HCT116 (cell line): ENCODE measurements around the gene CNTNAP5.

Experiments
- CTCF ChIP-seq, 3 experiments: fragments of 200-600 bp in 1 of 3; sonication (generic) in 1 of 3; IDR thresholded peaks in 2 of 3; conservative IDR thresholded peaks in 1 of 3; 2 replicates each; pipeline ENCODE4 v1.5.1; 2012 to 2017; ENCODE audit warnings: low read depth in 2 of 3, low read length in 2 of 3, antibody characterized with exemption in 1 of 3, borderline replicate concordance in 1 of 3, control low read depth in 1 of 3, mild to moderate bottlenecking in 1 of 3, mixed read lengths in 1 of 3, mixed run types in 1 of 3, moderate library complexity in 1 of 3; ENCODE audit not compliant: insufficient read depth in 1 of 3
- ELF1 ChIP-seq: IDR thresholded peaks from 2 replicates; pipeline ENCODE4 v1.6.1; 2012; ENCODE audit warnings: low read depth, borderline replicate concordance
- EZH2 ChIP-seq: fragments of 200-600 bp; sonication (generic); IDR thresholded peaks from 2 replicates; pipeline ENCODE4 v1.6.1; 2017; ENCODE audit warnings: antibody characterized with exemption, mixed run types
- EZH2phosphoT487 ChIP-seq: fragments of 200-600 bp; IDR thresholded peaks from 2 replicates; pipeline ENCODE4 v1.6.1; 2018; ENCODE audit warnings: antibody characterized with exemption, borderline replicate concordance
- FOSL1 ChIP-seq: IDR thresholded peaks from 2 replicates; pipeline ENCODE4 v1.6.1; 2012; ENCODE audit warnings: low read depth
- POLR2A ChIP-seq: IDR thresholded peaks from 2 replicates; pipeline ENCODE4 v1.7.0; 2011; ENCODE audit warnings: borderline replicate concordance; ENCODE audit not compliant: insufficient read depth, insufficient read length; ENCODE audit errors: extremely low read depth
- POLR2AphosphoS5 ChIP-seq: IDR thresholded peaks from 2 replicates; pipeline ENCODE4 v1.6.1; 2011; ENCODE audit warnings: mild to moderate bottlenecking, low read depth, low read length, moderate library complexity
- RAD21 ChIP-seq: IDR thresholded peaks from 2 replicates; pipeline ENCODE4 v1.6.1; 2012; ENCODE audit warnings: low read depth, mild to moderate bottlenecking
- REST ChIP-seq: IDR thresholded peaks from 2 replicates; pipeline ENCODE4 v1.6.1; 2012; ENCODE audit warnings: low read depth
- SIN3A ChIP-seq: IDR thresholded peaks from 2 replicates; pipeline ENCODE4 v1.6.1; 2012; ENCODE audit warnings: low read depth
- SP1 ChIP-seq: IDR thresholded peaks from 2 replicates; pipeline ENCODE4 v1.6.1; 2012; ENCODE audit warnings: low read depth
- ZFX ChIP-seq: fragments of 450-650 bp; IDR thresholded peaks from 2 replicates; pipeline ENCODE4 v1.6.1; 2017
- ZNF274 ChIP-seq: fragments of 200-500 bp; sonication (Bioruptor generic); IDR thresholded peaks from 2 replicates; pipeline ENCODE4 v1.6.1; 2014; ENCODE audit warnings: mild to moderate bottlenecking, low read depth, low read length, inconsistent platforms

- TF ChIP-seq ZNF274 (no peak), POLR2AphosphoS5 (no peak), EZH2 (no peak), POLR2A (no peak), CTCF (IDR thresholded peaks at IDR 0.05 in 2 of 3, conservative IDR thresholded peaks at IDR 0.05 in 1 of 3; ENCODE audit: borderline replicate concordance in 1 of 3, insufficient read depth in 1 of 3, low read depth in 2 of 3, low read length in 2 of 3) (no peak), EZH2phosphoT487 (no peak), SIN3A (no peak), REST (no peak), ELF1 (no peak), RAD21 (no peak), FOSL1 (no peak), SP1 (no peak), ZFX (no peak)
Measured at GRCh38 chr2:123976054-123976648, 48.9 kb upstream of the CNTNAP5 start.
